GM18858 (cell line): Measurements from ENCODE around the gene HOXA13.

ENCODE experiments used
- ATAC-seq: cut with Tn5 transposase; IDR thresholded peaks from one replicate; pipeline ENCODE4 v1.9.1; 2021; ENCODE audit not compliant: unreplicated experiment

The HOXA13 gene

DNA sequence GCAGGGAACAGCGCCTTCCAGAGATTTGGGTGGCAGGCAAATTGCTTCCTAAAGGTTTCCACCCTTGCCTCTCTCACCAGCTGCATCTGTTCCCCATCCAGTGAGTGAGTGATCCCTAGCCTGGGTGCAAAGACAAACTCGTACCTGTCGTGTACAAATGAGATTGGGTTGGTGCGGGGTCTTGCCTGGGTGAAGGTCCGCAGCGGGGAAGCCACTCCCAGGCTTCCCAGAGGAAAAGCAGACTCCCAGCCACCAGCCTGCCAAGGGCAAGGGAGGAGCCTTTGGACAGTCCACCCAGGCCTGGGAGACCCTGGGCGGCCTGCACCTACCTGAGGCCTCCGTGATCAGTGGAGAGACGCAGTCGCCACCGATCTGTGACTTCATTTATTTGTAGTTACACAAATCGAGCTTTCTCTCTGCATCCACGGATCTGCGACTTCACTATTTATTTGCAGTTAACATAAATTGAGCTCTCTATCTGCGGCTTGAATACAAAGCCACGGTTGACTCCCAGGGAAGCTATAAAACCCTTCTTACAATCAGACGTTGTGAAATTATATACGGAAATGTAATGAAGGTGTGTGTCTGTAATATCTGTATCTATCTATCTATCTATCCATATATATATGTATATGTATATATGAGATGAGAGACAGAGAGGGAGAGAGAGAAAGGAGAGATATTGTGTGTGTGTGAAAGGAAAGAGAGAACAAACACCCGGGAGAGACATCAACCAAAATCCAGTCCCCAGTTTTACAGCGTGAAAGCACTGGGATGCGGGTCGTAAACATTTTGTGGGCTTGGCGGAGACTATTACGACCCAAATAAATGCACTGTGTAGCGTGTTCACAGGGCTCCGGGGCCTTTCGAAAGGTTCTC lies 40.4 kb downstream of the HOXA13 start:
- ATAC-seq: no peak

DNA sequence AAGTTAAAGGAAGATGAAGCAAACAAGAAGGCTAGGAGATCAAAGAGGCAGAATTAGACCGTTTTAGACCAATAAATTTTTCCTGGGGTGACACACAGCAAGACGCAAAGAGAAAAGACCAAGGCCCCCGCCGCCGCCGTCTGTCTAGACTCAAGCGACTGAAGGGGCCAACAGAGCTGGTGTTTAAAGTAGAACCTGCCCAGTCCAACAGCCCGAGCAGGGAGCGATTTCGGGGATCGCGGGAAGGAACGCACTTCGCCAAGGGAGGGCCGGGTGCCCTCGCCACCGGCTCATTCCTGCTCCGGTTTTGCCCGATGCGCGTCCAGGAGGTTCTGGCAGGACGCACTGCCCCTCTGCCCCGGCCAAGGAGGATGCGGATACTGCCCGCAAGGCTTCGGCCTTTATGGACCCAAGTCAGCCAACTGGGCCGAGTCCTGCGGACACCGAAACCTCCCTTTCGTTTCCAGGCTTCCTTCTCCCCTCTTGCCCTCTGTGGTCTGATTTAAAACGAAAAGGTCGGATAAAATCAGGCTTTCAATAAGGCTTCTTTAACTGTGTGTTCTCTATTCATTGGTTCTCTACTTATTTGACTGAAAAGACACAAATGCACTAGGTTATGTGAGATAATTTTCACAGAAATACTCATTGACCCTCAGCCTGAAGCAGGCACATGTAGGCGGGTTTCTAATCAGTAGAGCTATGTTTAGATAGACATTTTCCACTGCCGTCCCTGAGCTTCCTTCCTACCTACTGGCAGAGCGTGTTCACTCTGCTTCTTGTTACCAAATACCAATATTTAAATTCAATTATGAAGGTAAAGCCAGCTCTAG lies 41.2 kb downstream of the HOXA13 start:
- ATAC-seq: no peak

DNA sequence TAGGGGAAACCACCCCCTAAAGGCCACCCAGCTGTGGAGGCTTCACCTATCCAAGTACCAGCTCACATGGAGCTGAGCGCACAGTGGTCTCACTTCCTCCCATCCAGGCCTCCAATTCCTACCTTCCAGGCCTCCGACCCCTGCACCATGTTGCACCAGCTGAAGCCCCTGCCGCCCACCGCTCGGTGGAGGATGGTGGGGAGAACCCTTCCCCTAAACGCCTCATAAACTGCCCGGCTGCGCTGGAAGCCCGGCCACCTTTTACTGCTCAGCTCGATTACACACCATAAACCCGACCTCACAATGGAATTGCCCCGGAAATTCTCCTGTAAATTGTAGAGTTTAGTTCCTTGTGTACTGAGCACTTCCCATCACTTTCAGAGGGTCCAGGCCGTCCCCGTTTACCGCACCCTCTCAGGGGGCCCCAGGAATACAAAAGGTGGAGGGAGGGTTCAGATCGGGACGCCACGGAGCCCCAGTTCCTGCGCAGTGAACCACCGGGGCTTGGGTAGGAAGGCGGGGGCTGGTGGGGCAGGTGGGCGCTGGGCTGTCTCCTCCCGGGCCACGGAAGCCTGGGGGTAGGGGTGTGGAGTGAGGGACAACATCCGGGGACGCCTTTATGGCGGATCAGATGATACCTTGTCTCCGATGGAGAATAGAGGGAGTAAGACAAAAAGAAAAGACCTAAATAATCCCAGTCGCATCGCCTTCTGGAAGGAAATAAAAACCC lies 42.0 kb downstream of the HOXA13 start:
- no peak for ATAC-seq

DNA sequence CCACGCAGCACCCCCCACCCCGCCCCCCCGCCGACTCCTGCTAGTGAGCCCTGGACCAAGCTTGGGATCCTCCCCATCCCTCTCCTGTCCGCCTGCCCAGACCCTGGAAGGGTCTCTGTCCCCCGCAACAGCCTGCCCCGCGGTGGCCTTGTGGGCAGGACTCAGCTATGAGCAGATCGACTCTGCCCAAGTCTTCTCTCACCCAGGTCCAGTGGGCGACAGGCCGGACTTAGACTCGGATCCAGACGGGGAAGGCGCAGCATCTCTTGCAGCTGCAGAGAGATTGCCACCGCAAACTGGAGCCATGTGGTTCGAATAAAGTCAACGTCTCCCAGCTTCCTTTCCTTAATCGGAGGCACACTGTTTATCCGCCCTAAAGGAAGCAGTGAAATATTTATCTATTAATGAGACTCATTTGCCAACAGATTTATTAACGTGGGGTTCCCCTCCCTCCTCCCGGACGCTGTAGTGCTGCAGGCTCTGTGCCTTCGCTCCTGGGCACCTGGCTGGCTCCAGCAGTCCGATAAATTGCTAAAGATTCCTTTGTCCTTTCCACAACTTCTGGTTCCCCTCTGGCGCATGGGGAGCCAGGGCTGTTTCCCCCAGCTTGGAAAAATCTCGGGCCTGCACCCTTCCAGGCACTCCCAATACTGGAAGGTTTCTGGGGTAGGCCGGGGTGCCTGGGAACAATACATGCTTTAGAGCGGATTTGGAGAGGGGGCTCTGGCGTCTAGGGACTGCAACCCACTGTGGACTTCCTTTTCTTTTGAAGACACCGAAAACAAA lies 42.8 kb downstream of the HOXA13 start:
- ATAC-seq: no peak

DNA sequence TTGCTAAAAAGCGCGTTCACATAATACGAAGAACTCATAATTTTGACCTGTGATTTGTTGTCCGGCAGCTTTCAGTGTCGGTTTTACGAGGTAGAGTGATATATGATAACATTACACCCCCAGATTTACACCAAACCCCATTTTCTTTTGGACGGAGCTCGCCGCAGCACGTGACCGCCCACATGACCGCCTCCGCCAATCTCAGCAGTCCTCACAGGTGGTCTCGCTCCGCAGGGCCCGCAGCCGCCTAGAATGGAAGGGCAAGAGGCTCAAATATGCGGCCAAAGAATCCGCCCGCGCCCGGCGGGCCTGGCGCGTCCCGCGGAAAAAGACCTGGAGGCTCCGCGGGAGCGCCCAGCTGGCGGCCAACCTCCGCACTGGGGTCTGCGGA lies 43.4 kb downstream of the HOXA13 start, which contains the start of gene HOXA7:
HOXA7 (minus strand) TSS at position 168 of the 391 bp plus-strand sequence; CDS start at position 38, 130 bp downstream.
- ATAC-seq: no peak

DNA sequence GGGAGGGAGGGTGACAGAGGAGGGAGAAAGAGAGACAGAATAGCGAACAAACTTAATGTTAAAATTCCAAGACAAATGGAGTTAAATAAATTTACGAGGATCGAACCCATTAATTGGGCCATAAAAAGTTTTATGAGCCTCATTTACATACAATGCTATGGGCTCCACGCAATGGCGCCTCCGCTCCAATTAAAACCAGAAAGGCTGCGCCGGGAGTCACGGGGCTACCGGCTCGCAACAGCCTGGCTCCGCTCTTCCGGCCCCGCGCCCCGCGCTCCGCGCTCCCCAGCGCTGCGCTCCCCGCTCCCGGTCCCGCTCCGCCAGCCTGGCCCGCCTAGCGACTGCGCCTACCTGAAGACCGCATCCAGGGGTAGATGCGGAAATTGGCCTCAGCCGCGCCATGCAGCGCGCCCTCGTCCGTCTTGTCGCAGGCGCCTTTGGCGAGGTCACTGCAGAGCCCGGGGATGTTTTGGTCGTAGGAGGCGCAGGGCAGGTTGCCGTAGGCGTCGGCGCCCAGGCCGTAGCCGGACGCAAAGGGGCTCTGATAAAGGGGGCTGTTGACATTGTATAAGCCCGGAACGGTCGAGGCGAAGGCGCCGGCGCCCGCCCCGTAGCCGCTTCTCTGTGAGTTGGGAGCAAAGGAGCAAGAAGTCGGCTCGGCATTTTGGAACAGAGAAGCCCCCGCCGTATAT lies 43.9 kb downstream of the HOXA13 start:
- no peak for ATAC-seq

DNA sequence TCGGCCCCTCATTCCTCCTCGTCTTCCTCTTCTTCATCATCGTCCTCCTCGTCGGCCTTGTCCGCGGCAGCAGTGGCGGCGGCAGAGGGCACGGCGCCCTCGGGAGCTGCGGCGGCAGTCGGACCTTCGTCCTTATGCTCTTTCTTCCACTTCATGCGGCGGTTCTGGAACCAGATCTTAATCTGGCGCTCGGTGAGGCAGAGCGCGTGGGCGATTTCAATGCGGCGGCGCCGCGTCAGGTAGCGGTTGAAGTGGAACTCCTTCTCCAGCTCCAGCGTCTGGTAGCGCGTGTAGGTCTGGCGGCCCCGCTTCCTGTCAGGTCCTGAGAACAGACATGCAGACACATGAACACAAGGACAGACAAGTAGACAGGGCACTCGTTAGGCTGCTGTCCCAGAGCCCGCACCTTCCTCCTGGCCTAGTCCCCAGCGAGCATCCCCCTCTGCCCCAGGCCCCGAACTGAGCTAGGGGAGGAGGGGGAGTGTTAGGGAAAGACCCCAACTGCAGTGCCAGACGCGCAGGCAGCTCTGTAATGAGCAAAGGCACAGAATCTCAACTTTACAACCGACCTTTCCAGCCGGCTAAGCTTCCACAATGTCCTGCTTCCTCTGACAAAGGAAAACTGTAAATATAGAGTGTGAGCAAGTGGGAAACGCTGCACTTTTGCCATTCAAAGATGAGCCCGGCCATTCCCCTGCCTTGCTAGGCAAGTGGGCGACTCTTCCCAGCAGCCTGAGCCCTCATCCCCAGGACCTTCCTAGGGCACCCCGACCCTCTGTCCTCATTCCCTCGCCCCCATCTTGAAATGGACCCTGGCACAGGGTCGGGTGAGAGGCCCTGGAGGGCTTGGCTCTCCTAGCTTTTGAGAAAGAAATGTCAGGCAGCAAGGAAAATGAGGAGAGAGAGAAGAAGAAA lies 44.7 kb downstream of the HOXA13 start:
- ATAC-seq: no peak

DNA sequence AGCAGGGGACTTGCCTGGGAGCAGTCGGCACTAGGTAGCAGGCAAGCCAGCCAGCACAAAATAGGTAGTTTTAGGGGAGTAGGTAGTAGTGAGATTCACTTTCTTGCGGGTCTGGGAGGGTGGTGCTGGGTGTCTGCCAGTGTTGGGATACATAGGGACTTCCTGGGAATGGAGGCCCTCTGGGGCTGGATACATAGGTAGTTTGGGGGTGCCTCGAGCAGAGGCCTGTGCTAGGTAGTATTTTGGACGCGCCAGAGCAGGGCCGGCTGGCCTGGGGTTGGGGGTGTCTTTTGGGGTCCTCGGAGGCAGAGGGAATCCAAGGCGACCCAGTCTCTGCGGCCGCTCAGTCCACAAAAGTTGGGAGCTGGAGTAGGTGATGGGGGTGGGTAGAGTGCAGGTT lies 45.5 kb downstream of the HOXA13 start:
- ATAC-seq: no peak

DNA sequence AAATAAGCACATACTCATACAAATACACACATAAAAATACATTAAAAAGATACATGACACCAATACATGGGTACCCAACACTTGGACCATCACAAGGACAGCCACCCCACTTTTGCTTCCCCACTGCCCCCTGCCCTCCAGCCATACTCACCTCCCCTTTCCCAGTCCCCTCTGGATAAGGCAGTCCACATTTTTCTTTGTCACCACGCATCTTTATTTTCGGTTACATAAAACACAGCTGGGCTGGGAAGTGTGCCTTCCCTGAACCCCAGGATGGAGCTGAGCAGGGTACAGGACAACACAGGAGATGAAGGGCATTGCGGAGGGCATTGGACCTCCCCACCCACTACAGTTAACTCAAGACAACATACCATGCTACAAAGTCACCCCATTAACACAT lies 46.4 kb downstream of the HOXA13 start:
- no peak for ATAC-seq

DNA sequence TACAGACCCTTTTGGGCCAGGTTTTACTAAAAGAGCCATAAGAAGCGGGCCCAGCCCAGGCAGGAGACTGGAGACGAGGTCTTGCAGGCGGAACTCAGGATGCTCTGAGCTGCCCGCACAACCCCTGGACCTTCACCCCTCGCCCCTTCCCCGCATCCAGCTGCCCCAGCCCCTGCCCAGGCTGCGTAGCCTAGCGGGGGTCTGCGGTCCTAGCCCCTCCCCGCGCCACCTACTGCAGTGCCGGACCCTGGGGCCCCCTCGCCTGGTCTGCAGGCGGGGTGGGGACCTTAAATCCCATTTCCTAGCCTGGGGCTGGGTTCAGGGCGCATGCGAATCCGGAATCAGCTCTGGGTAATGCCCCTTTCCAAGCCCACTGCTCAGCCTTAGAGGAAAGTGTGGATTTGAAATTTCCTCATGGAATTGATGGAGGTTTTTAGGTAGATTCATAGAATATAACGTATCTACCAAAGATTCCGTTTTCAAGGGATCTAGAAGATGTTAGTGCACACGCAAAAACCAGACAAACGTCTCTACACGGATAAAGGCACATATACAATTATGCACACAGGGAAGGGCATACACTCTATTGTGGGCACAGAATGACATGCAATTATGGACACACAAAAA lies 47.0 kb downstream of the HOXA13 start:
- ATAC-seq: no peak

DNA sequence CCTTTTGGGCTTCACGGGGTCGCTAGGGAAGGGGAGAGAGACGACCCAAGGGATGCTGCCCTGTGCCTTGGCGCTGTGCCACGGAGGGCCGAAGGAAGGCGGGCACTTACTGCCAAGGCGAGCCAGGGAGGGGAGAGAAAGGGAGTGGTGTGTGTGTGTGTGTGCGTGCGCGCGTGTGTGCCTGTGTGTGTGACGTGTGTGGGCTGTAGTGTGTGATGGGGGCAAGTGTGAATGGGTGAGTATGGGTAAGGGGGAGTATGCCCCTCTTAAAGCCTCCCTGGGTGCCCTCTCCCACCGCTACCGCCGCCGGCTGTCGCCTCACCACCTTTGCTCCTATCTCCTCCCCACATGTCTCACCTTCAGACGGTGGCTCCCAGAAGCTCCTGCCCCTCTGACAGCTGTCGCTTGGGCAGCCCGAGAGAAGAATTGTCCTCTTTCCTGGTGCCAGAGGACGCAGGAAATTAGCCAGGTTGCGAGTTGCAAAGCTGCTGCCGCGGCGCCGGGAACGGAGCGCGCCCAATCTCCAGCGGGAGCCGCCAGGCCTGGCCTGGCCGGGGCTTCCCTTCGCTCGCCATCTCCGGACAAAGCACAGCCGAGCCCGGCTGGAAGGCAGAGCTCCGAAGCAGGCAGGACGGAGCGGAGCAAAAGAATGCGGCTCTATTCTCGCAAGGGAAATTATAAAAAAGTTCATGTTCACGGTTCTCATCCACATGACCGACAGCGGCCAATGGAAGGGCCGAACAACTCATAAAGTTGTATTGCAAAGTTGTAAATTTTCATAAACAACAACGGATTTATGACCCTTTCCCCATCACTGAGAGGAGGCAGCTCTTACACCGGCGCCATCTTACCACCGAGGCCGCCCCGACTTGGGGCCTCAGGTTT lies 47.7 kb downstream of the HOXA13 start, which contains the start of gene HOXA3:
HOXA3 (minus strand) TSS at position 653 of the 885 bp plus-strand sequence. CDS start 41,943 bp downstream, outside the sequence.
- no peak for ATAC-seq

DNA sequence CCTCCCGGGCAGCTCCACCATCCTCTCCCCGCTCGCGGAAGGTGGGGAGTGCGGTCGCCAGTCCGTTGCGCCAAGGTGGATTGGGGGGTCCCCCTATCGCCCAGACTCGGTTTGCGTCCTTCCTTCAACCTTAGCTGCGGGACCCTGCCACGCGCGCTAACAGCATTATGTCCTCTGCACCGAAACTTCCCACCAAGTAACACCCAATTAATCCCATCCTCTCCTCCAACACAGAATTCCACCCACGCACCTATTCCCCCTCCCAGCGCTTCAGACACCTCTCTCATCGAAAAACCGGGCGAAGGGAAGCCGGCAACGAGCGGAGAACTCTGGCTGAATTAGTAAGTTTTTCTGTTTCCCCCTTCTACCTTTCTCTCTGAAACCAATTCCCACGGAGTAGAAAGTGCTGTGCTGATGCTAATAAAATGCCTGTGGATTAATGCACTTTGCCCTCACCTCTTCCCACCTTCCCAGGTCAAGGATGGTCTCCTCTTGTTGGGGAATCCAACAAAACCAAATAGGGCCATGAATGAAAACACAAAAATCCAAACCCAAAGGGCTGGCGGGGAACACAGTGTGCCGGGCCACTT lies 48.5 kb downstream of the HOXA13 start:
- no peak for ATAC-seq

DNA sequence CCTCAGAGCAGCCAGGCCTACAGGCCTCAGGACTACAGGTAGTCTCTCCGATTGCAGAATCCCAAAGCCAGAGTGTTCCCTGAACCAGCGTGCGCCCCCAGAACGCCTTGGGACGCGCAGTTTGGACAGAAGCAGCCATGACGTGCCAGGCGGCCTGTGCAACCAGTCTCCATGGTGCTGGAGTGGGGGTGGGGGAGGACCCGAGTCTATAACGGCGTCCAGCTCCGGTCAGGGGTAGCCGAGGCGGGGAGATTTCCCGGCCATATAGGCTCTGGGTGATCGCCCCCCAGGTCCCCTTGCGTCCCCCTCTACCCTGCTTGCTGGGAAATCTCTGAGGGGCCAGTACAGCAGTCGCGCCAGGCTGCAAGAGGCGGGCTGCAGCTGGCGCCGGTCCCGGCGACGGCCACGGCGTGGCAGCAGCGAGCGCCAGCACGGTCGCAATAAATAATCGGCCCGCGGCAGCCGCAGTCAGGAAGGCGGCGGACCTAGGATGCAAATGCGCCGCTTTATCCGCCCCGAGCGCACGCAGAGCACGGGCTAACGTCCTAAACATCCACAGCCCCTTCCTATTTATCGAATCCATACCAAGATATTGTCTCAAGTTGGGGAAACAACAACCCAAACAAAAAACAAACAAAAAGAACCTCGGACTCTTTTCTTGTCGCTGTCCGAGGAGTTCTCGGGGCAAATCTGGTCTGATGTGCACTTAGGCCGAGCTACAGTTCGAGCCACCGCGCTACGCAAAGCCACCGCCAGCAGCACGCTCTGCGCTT lies 49.1 kb downstream of the HOXA13 start:
- ATAC-seq: no peak

DNA sequence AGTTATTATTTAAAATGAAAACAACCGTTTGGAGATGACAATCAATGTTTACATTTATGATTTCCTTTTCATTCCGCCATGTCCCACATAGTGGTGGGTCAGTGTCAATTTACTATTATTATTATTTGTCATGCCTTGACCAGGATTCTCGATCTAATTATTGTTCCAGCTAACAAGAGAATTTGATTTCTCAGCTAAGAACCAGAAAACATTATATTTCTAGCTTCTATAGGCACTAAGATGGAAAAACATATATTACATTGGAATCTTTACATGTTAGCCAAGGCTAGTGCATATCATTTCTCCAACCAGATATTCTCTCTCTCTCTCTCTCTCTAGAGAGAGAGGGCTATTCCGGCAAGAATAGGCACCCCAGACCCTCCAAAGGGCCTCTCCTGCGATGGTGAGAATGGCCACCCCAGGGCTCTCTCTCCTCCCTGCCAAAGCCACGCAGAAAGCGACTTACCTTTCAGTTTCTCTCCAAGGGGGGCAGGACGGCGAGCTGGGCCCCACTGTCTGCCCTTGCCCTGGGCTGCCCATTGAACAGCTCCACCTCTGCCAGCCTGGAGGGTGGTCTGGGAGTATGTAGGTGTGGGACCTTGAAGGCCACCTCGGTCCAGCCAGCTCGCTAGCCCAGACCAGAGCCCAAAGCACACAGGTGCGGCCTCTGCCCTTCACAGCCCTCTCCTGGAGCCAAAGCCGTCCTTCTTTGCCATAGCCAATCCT lies 49.9 kb downstream of the HOXA13 start:
- ATAC-seq: no peak
